GM12874 (cell line): ENCODE data around the gene INSM1.

Experiments used
- CTCF ChIP-seq: IDR thresholded peaks from 2 replicates; pipeline ENCODE4 v1.5.1; 2011; ENCODE audit warnings: low read depth, mild to moderate bottlenecking, control low read depth, low read length, moderate library complexity; ENCODE audit not compliant: insufficient read depth

The INSM1 gene

GRCh38 chr20:20341371-20341770 lies 26.5 kb upstream of the INSM1 start:
- no peak for TF ChIP-seq CTCF

GRCh38 chr20:20342066-20342465 lies 25.8 kb upstream of the INSM1 start:
- no peak for TF ChIP-seq CTCF

GRCh38 chr20:20343932-20344331 lies 24.0 kb upstream of the INSM1 start:
- TF ChIP-seq CTCF = no peak

GRCh38 chr20:20344476-20344875 lies 23.4 kb upstream of the INSM1 start:
- no peak for TF ChIP-seq CTCF

GRCh38 chr20:20353576-20353975 lies 14.3 kb upstream of the INSM1 start:
- no peak for TF ChIP-seq CTCF

- TF ChIP-seq CTCF = no peak
Observed at GRCh38 chr20:20358801-20359200, 9.1 kb upstream of the INSM1 start.

GRCh38 chr20:20359628-20360027 lies 8.3 kb upstream of the INSM1 start:
- TF ChIP-seq CTCF = no peak

- TF ChIP-seq CTCF = peak; percentile 82
Observed at GRCh38 chr20:20360464-20360863, 7.4 kb upstream of the INSM1 start.
